ENCODE results near the gene UNC45B. TPM values are rescaled to one million over a fixed set of nuclear protein-coding genes. Genes with fewer than 3 reads are reported as not detected.

UNC45B gene
- total and polyA plus RNA-seq, 5 donors from 2014 or later = 0.29 to 0.63 (median 0.44) TPM

DNA sequence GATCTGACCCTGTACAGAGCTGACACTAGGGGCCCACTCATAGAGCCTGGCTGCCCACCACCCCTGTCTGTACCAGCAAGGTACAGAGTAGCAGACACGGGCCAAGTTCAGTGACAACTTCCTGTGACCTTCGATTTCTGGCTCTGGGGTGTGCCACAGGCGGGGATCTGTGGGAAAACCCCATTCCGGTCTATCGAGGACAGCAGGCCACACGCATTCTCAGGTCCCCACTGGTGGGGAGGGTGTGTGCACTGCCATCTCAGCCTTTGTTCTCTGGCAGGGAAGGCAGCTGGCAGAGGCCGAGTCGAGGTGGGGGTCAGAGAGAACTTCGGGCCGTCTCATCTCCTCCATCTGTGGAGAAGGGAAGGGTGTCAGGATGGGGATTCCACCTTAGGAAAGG is 15.5 kb upstream of the UNC45B start:
- H3K27ac ChIP-seq (ENCODE audit: insufficient read depth, low read length, poor library complexity, severe bottlenecking) = no peak overlapping the region
- no peaks in the 10 kb centered on the region for H3K27me3 ChIP-seq (ENCODE audit: control insufficient read depth, insufficient read depth, low read length)
- Mint-ChIP-seq H3K36me3 (peaks cover 24% of the 10 kb centered on the region), H3K9me3 (no peaks in the 10 kb centered on the region), H3K27me3 (no peaks in the 10 kb centered on the region), H3K4me3 (no peak overlapping the region), H3K4me1 (peaks cover 0 to 5% (median 0%) of the 10 kb centered on the region in 4 donors), H3K27ac (no peak overlapping the region)
- peaks cover 60% of the 10 kb centered on the region for H3K36me3 ChIP-seq (ENCODE audit: control insufficient read depth, insufficient read depth, low read length)
- H3K4me3 ChIP-seq (ENCODE audit: low read depth, low read length) = no peak overlapping the region
- ATAC-seq (ENCODE audit: low read depth in 2 of 2) (no peak), DNase-seq (no peak)
- no peaks in the 10 kb centered on the region for H3K9me3 ChIP-seq (ENCODE audit: control insufficient read depth in 2 of 2, low read length in 2 of 2)
- no peaks in the 10 kb centered on the region for H3K4me1 ChIP-seq (ENCODE audit: control insufficient read depth, insufficient read depth, low read length, poor library complexity, severe bottlenecking)

DNA sequence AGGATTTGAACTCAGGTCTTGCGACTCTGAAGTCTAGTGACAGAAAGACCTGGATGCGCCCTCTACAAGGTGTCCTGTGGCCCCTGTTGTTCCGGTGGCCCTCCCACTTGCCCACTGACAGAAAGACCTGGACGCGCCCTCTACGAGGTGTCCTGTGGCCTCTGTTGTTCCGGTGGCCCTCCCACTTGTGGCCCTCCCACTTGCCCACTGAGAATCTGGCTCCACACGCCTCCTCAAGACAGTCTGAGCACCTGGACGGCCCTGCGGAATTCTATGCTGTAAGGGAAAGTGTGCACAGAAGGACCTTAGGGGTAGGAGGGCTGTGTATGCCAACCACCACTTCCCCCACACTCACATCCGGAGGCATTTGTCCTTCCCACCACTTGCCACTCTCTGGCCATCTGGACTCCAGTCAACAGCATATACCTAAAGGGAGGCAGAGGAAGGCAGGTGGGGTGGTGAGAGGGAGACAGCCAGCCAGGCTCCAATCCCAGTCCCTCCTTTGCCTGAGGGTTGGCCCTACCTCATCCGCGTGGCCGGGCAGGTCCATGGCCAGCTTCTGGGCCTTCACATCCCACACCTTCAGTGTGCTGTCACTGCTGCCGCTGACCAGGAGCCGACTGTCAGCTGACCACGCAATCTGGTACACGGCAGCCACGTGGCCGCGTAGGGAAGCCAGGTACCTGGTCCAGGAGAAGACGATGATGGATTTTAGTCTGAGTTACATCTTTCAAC is 14.6 kb upstream of the UNC45B start:
- Mint-ChIP-seq H3K36me3 (peaks cover 20% of the 10 kb centered on the region), H3K4me3 (no peak overlapping the region), H3K9me3 (no peaks in the 10 kb centered on the region), H3K27ac (peak overlapping the region in 1 of 3 donors; percentile 47), H3K27me3 (no peaks in the 10 kb centered on the region), H3K4me1 (peaks cover 0 to 5% (median 0%) of the 10 kb centered on the region in 4 donors)
- ATAC-seq (ENCODE audit: low read depth in 2 of 2) (no peak), DNase-seq (no peak)
- no peaks in the 10 kb centered on the region for H3K4me1 ChIP-seq (ENCODE audit: control insufficient read depth, insufficient read depth, low read length, poor library complexity, severe bottlenecking)
- no peak overlapping the region for H3K4me3 ChIP-seq (ENCODE audit: low read depth, low read length)
- no peaks in the 10 kb centered on the region for H3K27me3 ChIP-seq (ENCODE audit: control insufficient read depth, insufficient read depth, low read length)
- H3K9me3 ChIP-seq (ENCODE audit: control insufficient read depth in 2 of 2, low read length in 2 of 2) = no peaks in the 10 kb centered on the region
- H3K27ac ChIP-seq (ENCODE audit: insufficient read depth, low read length, poor library complexity, severe bottlenecking) = no peak overlapping the region
- peaks cover 69% of the 10 kb centered on the region for H3K36me3 ChIP-seq (ENCODE audit: control insufficient read depth, insufficient read depth, low read length)

DNA sequence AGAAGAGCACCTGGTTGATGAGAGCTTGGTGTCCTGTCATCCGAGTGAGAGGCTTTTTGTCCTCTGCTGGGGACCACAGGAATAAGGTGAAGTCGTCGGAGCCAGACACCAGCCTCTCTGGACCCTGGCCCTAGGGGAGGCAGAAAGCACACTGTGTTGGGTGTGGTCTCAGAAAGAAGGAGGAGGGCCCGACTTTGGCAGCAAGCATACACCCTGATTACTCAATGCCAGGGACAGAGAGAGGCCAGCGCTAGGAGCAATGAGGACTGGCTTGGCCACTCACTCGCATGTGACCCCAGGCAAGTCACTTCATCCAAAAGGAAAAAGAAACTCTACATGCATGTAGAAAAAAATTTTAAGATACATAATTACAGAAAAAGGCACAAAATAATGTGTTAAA is 12.3 kb upstream of the UNC45B start:
- Mint-ChIP-seq H3K27ac (no peak overlapping the region), H3K4me1 (peaks cover 0 to 8% (median 2%) of the 10 kb centered on the region in 4 donors), H3K27me3 (no peaks in the 10 kb centered on the region), H3K4me3 (peak overlapping the region in 2 of 4 donors; percentile 60 to 68), H3K36me3 (peaks cover 26% of the 10 kb centered on the region), H3K9me3 (no peaks in the 10 kb centered on the region)
- Histone ChIP-seq H3K4me1 (ENCODE audit: control insufficient read depth, insufficient read depth, low read length, poor library complexity, severe bottlenecking) (peaks cover 6% of the 10 kb centered on the region), H3K36me3 (ENCODE audit: control insufficient read depth, insufficient read depth, low read length) (peaks cover 84% of the 10 kb centered on the region), H3K27me3 (ENCODE audit: control insufficient read depth, insufficient read depth, low read length) (no peaks in the 10 kb centered on the region), H3K27ac (ENCODE audit: insufficient read depth, low read length, poor library complexity, severe bottlenecking) (no peak overlapping the region), H3K4me3 (ENCODE audit: low read depth, low read length) (no peak overlapping the region), H3K9me3 (ENCODE audit: control insufficient read depth in 2 of 2, low read length in 2 of 2) (no peaks in the 10 kb centered on the region)
- no peak for DNase-seq
- no peak for ATAC-seq (ENCODE audit: low read depth in 2 of 2)

DNA sequence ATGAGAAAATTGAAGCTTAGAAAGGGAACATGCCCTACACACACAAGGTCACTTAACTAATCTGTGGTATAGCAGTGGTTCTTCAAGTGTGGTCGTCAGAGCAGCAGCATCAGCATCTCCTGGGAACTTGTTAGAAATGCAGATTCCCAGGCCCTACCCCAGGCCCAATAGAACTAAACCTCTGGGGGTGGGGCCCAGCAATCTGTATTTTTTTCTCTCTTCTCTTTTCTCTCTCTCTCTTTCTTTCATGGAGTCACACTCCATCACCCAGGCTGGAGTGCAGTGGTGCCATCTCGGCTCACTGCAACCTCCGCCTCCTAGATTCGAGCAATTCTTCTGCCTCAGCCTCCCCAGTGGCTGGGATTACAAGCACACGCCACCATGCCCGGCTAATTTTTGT is 9.4 kb upstream of the UNC45B start:
- peaks cover 5 to 25% (median 12%) of the 10 kb centered on the region in 4 donors for H3K4me1 Mint-ChIP-seq
- no peaks in the 10 kb centered on the region for H3K27me3 Mint-ChIP-seq
- no peak for ATAC-seq (ENCODE audit: low read depth in 2 of 2)
- Histone ChIP-seq H3K27ac (ENCODE audit: insufficient read depth, low read length, poor library complexity, severe bottlenecking) (no peak overlapping the region), H3K36me3 (ENCODE audit: control insufficient read depth, insufficient read depth, low read length) (peaks cover 61% of the 10 kb centered on the region), H3K9me3 (ENCODE audit: control insufficient read depth in 2 of 2, low read length in 2 of 2) (no peaks in the 10 kb centered on the region), H3K4me1 (ENCODE audit: control insufficient read depth, insufficient read depth, low read length, poor library complexity, severe bottlenecking) (peaks cover 24% of the 10 kb centered on the region), H3K4me3 (ENCODE audit: low read depth, low read length) (no peak overlapping the region), H3K27me3 (ENCODE audit: control insufficient read depth, insufficient read depth, low read length) (no peaks in the 10 kb centered on the region)
- no peaks in the 10 kb centered on the region for H3K9me3 Mint-ChIP-seq
- peak overlapping the region in 1 of 4 donors; percentile 17 for H3K4me3 Mint-ChIP-seq
- H3K36me3 Mint-ChIP-seq = peaks cover 23% of the 10 kb centered on the region
- DNase-seq = no peak
- H3K27ac Mint-ChIP-seq = peak overlapping the region in 2 of 3 donors; percentile 38 to 71

DNA sequence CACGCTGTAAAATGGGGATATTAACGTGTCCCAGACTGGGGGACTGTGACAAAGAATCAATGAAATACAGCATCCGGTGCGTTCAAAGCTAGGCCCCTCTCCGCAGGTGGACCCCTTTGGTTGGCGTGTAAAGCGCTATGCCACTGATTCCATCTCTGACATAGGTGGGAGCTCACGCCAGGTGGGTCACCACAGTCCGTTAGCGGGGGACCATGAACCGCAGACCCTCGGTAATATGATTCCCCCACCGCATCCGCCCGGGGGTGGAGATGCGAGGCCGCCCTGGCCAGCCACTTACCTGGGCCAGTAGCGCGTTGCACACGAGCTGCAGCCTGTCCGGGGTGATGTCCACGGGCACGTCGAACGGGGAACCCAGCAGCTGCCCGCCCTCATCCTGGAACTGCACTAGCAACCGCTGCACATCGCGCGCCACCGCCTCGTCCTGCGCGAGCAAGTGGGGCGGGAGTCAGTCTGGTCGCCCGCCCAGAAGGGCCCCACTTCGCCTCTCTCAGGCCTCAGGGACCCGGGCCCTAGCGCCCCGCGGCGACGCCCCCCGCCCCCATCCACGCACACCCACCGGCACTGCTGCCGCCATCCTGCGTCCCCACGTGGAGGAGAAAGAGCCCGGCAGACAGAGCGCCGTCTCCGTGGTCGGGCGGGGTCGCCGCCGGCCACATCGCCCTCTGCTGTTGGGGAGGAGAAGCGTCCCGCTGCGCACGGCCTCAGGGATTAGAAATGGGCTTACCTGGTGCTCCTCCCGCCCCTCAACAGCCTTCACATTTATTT is 5.7 kb upstream of the UNC45B start, which contains the start of gene NLE1:
NLE1 (minus strand) TSS at position 623 of the 786 bp plus-strand sequence; CDS start at position 595, 28 bp downstream.
- Mint-ChIP-seq H3K4me3 (peak within 1 kb of the TSS; percentile 86 to 90 (median 90)), H3K4me1 (peaks cover 0 to 32% (median 12%) of the 10 kb centered on the region in 4 donors), H3K27me3 (no peaks in the 10 kb centered on the region), H3K9me3 (no peaks in the 10 kb centered on the region), H3K27ac (peak within 1 kb of the TSS; percentile 82 to 87 (median 86)), H3K36me3 (peaks cover 5% of the 10 kb centered on the region)
- Histone ChIP-seq H3K36me3 (ENCODE audit: control insufficient read depth, insufficient read depth, low read length) (peaks cover 27% of the 10 kb centered on the region), H3K27ac (ENCODE audit: insufficient read depth, low read length, poor library complexity, severe bottlenecking) (peak within 1 kb of the TSS; percentile 61), H3K27me3 (ENCODE audit: control insufficient read depth, insufficient read depth, low read length) (no peaks in the 10 kb centered on the region), H3K9me3 (ENCODE audit: control insufficient read depth in 2 of 2, low read length in 2 of 2) (no peaks in the 10 kb centered on the region), H3K4me1 (ENCODE audit: control insufficient read depth, insufficient read depth, low read length, poor library complexity, severe bottlenecking) (peaks cover 24% of the 10 kb centered on the region), H3K4me3 (ENCODE audit: low read depth, low read length) (peak within 1 kb of the TSS; percentile 88)
- DNase-seq (peak; percentile 79 to 91 (median 88)), ATAC-seq (ENCODE audit: low read depth in 2 of 2) (peak; percentile 97)

DNA sequence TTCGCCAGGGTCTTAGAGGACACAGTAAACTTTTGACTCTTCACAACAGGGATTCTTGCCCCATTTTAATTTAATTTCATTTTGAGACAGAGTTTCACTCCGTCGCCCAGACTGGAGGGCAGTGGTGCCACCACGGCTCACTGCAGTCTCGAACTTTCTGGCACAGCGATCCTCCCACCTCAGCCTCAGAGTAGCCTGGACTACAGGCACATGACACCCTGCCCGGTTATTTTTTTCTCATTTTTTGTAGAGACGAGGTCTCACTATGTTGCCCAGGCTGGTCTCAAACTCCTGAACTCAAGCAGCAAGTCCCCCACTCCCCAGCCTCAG is 5.2 kb upstream of the UNC45B start:
- Histone ChIP-seq H3K27ac (ENCODE audit: insufficient read depth, low read length, poor library complexity, severe bottlenecking) (no peak overlapping the region), H3K36me3 (ENCODE audit: control insufficient read depth, insufficient read depth, low read length) (peaks cover 21% of the 10 kb centered on the region), H3K9me3 (ENCODE audit: control insufficient read depth in 2 of 2, low read length in 2 of 2) (no peaks in the 10 kb centered on the region), H3K27me3 (ENCODE audit: control insufficient read depth, insufficient read depth, low read length) (no peaks in the 10 kb centered on the region), H3K4me1 (ENCODE audit: control insufficient read depth, insufficient read depth, low read length, poor library complexity, severe bottlenecking) (peaks cover 24% of the 10 kb centered on the region), H3K4me3 (ENCODE audit: low read depth, low read length) (peak overlapping the region; percentile 55)
- Mint-ChIP-seq H3K36me3 (peaks cover 5% of the 10 kb centered on the region), H3K9me3 (no peaks in the 10 kb centered on the region), H3K4me1 (peaks cover 0 to 32% (median 12%) of the 10 kb centered on the region in 4 donors), H3K27me3 (no peaks in the 10 kb centered on the region), H3K4me3 (peak overlapping the region; percentile 86 to 90 (median 90)), H3K27ac (peak overlapping the region; percentile 82 to 87 (median 86))
- DNase-seq = no peak
- no peak for ATAC-seq (ENCODE audit: low read depth in 2 of 2)

DNA sequence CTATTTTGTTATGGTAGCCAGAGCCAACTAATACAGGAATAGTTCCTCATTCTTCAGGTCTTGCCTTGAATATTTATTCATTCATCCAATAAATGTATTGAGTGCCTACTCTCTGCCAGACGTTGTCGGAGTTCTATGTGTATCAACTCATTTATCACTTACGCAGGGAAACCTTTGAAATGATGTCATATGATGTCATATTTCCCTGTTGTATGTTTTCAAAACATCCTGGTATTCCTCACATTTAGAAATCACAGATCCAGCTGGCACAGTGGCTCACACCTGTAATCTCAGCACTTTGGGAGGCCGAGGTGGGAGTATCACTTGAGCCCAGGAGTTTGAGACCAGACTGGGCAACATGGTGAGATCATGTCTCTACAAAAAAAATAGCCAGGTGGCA is 2.8 kb upstream of the UNC45B start:
- peaks cover 0 to 25% (median 12%) of the 10 kb centered on the region in 4 donors for H3K4me1 Mint-ChIP-seq
- no peaks in the 10 kb centered on the region for H3K36me3 Mint-ChIP-seq
- peaks cover 23% of the 10 kb centered on the region for H3K4me1 ChIP-seq (ENCODE audit: control insufficient read depth, insufficient read depth, low read length, poor library complexity, severe bottlenecking)
- peaks cover under 1% of the 10 kb centered on the region for H3K36me3 ChIP-seq (ENCODE audit: control insufficient read depth, insufficient read depth, low read length)
- H3K9me3 Mint-ChIP-seq = peaks cover 0 to 2% (median 0%) of the 10 kb centered on the region in 7 donors
- no peak overlapping the region for H3K4me3 ChIP-seq (ENCODE audit: low read depth, low read length)
- H3K9me3 ChIP-seq (ENCODE audit: control insufficient read depth in 2 of 2, low read length in 2 of 2) = no peaks in the 10 kb centered on the region
- H3K27me3 Mint-ChIP-seq = no peaks in the 10 kb centered on the region
- no peak overlapping the region for H3K27ac ChIP-seq (ENCODE audit: insufficient read depth, low read length, poor library complexity, severe bottlenecking)
- H3K27me3 ChIP-seq (ENCODE audit: control insufficient read depth, insufficient read depth, low read length) = no peaks in the 10 kb centered on the region
- DNase-seq (no peak), ATAC-seq (ENCODE audit: low read depth in 2 of 2) (no peak)
- H3K4me3 Mint-ChIP-seq = peak overlapping the region in 1 of 4 donors; percentile 41
- H3K27ac Mint-ChIP-seq = no peak overlapping the region
